ENCODE data around the gene SLC25A17. TPM values are rescaled to one million over a fixed set of nuclear protein-coding genes. Genes with fewer than 3 reads are reported as not detected.
"Not testable (repeated sequence)": the region's sequence is repeated elsewhere in the genome, so short reads cannot be mapped to it uniquely, and the experiment has no call there.

Gene SLC25A17
- total and polyA plus RNA-seq, 2 experiments from 2014 or later, result 19.6 to 27.6 TPM

GRCh38 chr22:40855071-40855978, 36.2 kb upstream of the SLC25A17 start:
- H3K36me3 ChIP-seq (ENCODE audit: low read depth), result no peaks in the 10 kb centered on the region
- no peaks in the 10 kb centered on the region for H3K9me2 ChIP-seq (ENCODE audit: insufficient read depth)
- H4K20me1 ChIP-seq (ENCODE audit: insufficient read depth), result peaks cover 6% of the 10 kb centered on the region; the same call in 1 of the 2 replicates
- H2AFZ ChIP-seq, result peak overlapping the region; percentile 92
- peak overlapping the region; percentile 100 for H3K9ac ChIP-seq
- no peaks in the 10 kb centered on the region for H3K27me3 ChIP-seq (replicated peaks; ENCODE audit: insufficient read depth)
- in situ Hi-C loops (cut with MboI), result no loop called here
- TF ChIP-seq EZH2phosphoT487 (IDR thresholded peaks at IDR 0.05; ENCODE audit: insufficient read depth, low read depth), result no peak
- no peak for TF ChIP-seq EZH2 (IDR thresholded peaks at IDR 0.05; ENCODE audit: insufficient read depth, poor library complexity, severe bottlenecking)
- peak overlapping the region; percentile 99 for H3K27ac ChIP-seq
- DNase-seq, result peak; percentile 82
- H3K4me1 ChIP-seq (ENCODE audit: insufficient read depth), result peaks cover 42% of the 10 kb centered on the region
- peaks cover 95% of the 10 kb centered on the region for H3K79me2 ChIP-seq (ENCODE audit: insufficient read depth)
- peaks cover 20% of the 10 kb centered on the region; the same call in 1 of the 2 replicates for H3F3A ChIP-seq (ENCODE audit: insufficient read depth)
- 15 to 17% methylated on average over 20 of the region's 20 CpGs for WGBS, 2 experiments (ENCODE audit: low coverage in 1 of 2, low lambda C conversion rate in 2 of 2, missing lambda C conversion rate in 2 of 2)
- peak overlapping the region; percentile 86 for H3K4me2 ChIP-seq (ENCODE audit: unreplicated experiment)
- H3K4me3 ChIP-seq, result peak overlapping the region; percentile 100
- H3K9me3 ChIP-seq (ENCODE audit: low read depth), result no peaks in the 10 kb centered on the region

DNA sequence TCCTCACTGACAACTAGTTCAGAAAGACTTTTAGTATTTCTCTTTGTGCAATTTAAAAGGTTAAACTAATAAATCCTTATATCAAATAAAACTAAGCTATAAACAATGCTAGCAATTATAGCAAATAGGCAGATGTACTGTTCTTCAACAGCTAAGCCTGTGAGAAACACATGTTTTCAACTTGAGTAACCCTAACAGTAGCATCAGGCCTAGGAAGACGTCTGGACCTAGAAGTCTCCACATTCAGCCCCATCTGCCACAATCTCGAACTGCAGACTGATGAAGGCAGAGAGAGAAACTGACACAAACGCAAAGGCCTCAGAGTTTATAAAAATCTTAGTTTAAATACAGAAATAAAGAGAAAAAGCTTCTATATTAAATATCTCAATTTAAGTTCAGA, 34.8 kb upstream of the SLC25A17 start:
- H2AFZ ChIP-seq, result no peak overlapping the region
- H3K4me2 ChIP-seq (ENCODE audit: unreplicated experiment), result peak overlapping the region; percentile 86
- peak overlapping the region; percentile 99 for H3K27ac ChIP-seq
- peaks cover 6% of the 10 kb centered on the region; the same call in 1 of the 2 replicates for H4K20me1 ChIP-seq (ENCODE audit: insufficient read depth)
- peak overlapping the region; percentile 100 for H3K9ac ChIP-seq
- no peaks in the 10 kb centered on the region for H3K9me3 ChIP-seq (ENCODE audit: low read depth)
- peak overlapping the region; percentile 100 for H3K4me3 ChIP-seq
- DNase-seq, result peak; percentile 48
- H3K27me3 ChIP-seq (replicated peaks; ENCODE audit: insufficient read depth), result no peaks in the 10 kb centered on the region
- WGBS, 2 experiments (ENCODE audit: low coverage in 1 of 2, low lambda C conversion rate in 2 of 2, missing lambda C conversion rate in 2 of 2), result 28 to 29% methylated on average over 3 of the region's 3 CpGs
- TF ChIP-seq EZH2 (IDR thresholded peaks at IDR 0.05; ENCODE audit: insufficient read depth, poor library complexity, severe bottlenecking) (no peak), EZH2phosphoT487 (IDR thresholded peaks at IDR 0.05; ENCODE audit: insufficient read depth, low read depth) (no peak)
- peaks cover 8% of the 10 kb centered on the region; the same call in 1 of the 2 replicates for H3K36me3 ChIP-seq (ENCODE audit: low read depth)
- peaks cover 95% of the 10 kb centered on the region for H3K79me2 ChIP-seq (ENCODE audit: insufficient read depth)
- peaks cover 20% of the 10 kb centered on the region; the same call in 1 of the 2 replicates for H3F3A ChIP-seq (ENCODE audit: insufficient read depth)
- H3K9me2 ChIP-seq (ENCODE audit: insufficient read depth), result no peaks in the 10 kb centered on the region
- in situ Hi-C loops (cut with MboI), result no loop called here
- H3K4me1 ChIP-seq (ENCODE audit: insufficient read depth), result peaks cover 38% of the 10 kb centered on the region

DNA sequence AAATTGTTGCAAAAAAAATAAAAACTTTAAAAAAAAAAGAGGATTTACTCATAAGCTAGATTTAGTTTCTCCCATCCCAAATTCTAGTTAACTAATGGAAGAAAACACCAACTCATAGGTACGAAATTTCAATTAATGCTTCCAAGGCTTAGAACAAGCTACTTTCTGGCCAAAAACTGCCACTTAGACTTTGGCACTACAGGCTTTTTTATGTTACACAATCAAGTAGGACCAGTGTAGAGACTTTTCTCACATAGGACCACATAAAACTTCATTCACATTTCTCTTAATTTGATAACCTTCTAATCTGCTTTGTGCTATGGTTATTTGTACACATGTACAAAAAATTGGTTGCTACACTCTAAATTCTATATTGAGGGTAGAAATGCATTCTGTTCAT, 34.2 kb upstream of the SLC25A17 start:
- 66 to 71% methylated on average over 1 of the region's 1 CpG for WGBS, 2 experiments (ENCODE audit: low coverage in 1 of 2, low lambda C conversion rate in 2 of 2, missing lambda C conversion rate in 2 of 2)
- Histone ChIP-seq H3K27ac (peak overlapping the region; percentile 99), H3K4me3 (peak overlapping the region; percentile 100), H3K79me2 (ENCODE audit: insufficient read depth) (peaks cover 95% of the 10 kb centered on the region), H3K9me2 (ENCODE audit: insufficient read depth) (no peaks in the 10 kb centered on the region), H3K4me1 (ENCODE audit: insufficient read depth) (peaks cover 33% of the 10 kb centered on the region), H3K9me3 (ENCODE audit: low read depth) (no peaks in the 10 kb centered on the region), H3K4me2 (ENCODE audit: unreplicated experiment) (peak overlapping the region; percentile 86), H3F3A (ENCODE audit: insufficient read depth) (peaks cover 20% of the 10 kb centered on the region; the same call in 1 of the 2 replicates), H4K20me1 (ENCODE audit: insufficient read depth) (peaks cover 6% of the 10 kb centered on the region; the same call in 1 of the 2 replicates), H3K27me3 (replicated peaks; ENCODE audit: insufficient read depth) (no peaks in the 10 kb centered on the region), H3K9ac (peak overlapping the region; percentile 100), H3K36me3 (ENCODE audit: low read depth) (peaks cover 14% of the 10 kb centered on the region; the same call in 1 of the 2 replicates), H2AFZ (no peak overlapping the region)
- peak; percentile 11 for DNase-seq
- TF ChIP-seq EZH2 (IDR thresholded peaks at IDR 0.05; ENCODE audit: insufficient read depth, poor library complexity, severe bottlenecking), result no peak
- no peak for TF ChIP-seq EZH2phosphoT487 (IDR thresholded peaks at IDR 0.05; ENCODE audit: insufficient read depth, low read depth)
- in situ Hi-C loops (cut with MboI), result no loop called here

DNA sequence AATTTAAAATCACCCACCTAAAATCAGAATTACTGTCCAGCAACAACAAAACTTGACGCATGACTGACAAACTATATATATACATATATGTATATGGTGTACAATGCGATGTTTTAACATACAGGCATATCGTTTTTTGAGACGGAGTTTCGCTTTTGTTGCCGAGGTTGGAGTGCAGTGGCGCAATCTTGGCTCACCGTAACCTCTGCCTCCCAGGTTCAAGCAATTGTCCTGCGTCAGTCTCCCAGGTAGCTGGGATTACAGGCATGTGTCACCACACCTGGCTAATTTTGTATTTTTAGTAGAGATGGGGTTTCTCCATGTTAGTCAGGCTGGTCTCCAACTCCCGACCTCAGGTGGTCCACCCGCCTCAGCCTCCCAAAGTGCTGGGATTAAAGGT, 26.7 kb upstream of the SLC25A17 start:
- peaks cover 98% of the 10 kb centered on the region for H3K79me2 ChIP-seq (ENCODE audit: insufficient read depth)
- H3F3A ChIP-seq (ENCODE audit: insufficient read depth); H3K4me2 ChIP-seq (ENCODE audit: unreplicated experiment); H3K9me2 ChIP-seq (ENCODE audit: insufficient read depth); H3K9ac ChIP-seq; H3K4me1 ChIP-seq (ENCODE audit: insufficient read depth); H4K20me1 ChIP-seq (ENCODE audit: insufficient read depth); H3K4me3 ChIP-seq; H3K9me3 ChIP-seq (ENCODE audit: low read depth); DNase-seq; H3K27ac ChIP-seq; H3K27me3 ChIP-seq (replicated peaks; ENCODE audit: insufficient read depth); H2AFZ ChIP-seq; in situ Hi-C loops (cut with MboI): not testable (repeated sequence)
- peaks cover 63% of the 10 kb centered on the region for H3K36me3 ChIP-seq (ENCODE audit: low read depth)
- 85 to 86% methylated on average over 11 of the region's 11 CpGs for whole genome bisulfite sequencing, 2 experiments (ENCODE audit: low coverage in 1 of 2, low lambda C conversion rate in 2 of 2, missing lambda C conversion rate in 2 of 2)

Measured in GM23248 (cell line).